Fibroblast of upper back skin (primary cell): Measurements from ENCODE around the gene SNX27.

ENCODE experiments used
- DNase-seq: peaks from one replicate; pipeline ENCODE4 v3.0.0-alpha.2; 2013

Gene SNX27

DNA sequence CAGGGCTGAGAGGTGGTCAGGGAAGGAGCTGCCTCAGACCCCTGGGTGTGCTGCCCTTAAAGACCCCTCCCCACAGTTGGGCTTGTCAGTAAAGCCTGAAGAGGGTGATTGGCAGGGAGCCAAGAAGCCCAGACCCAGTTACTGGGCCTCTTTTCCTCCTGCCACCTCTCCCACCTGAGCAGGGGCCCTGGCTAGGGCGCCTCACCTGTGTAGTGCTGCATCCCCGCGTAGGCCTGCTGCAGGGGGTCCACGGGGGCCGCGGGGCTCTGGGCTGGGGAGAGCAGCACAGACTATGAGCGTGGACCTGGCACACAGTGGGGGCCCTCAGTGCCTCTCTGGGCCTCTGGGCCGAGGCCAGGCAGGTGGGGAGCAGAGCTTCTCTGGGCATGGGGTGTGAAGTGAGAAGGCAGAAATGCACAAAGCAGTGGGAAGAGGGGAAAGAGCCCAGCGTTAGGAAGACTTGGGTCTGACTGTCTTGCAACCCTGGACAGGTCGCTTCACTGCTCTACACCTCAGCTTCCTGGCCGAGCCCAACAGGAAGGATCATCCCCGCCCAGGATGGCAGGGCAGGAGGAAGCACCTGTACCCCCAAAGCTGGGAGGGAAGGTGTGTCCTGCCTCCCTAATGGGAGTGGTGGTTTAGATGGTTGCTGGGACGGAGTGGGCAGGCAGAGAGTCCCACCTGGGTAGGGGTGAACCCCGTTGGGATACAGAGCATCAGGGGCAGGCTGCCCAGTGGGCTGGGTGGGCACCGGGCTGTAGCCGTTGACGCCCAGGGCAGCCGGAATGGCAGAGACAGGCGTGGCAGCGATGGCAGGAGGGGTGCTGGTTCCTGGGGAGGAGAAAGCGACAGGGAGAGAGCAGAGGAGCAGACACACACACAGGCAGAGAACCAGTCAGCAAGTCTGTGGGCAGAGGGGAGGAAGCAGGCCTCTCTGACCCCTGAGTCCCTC lies 94.9 kb downstream of the SNX27 start:
- no peak for DNase-seq

DNA sequence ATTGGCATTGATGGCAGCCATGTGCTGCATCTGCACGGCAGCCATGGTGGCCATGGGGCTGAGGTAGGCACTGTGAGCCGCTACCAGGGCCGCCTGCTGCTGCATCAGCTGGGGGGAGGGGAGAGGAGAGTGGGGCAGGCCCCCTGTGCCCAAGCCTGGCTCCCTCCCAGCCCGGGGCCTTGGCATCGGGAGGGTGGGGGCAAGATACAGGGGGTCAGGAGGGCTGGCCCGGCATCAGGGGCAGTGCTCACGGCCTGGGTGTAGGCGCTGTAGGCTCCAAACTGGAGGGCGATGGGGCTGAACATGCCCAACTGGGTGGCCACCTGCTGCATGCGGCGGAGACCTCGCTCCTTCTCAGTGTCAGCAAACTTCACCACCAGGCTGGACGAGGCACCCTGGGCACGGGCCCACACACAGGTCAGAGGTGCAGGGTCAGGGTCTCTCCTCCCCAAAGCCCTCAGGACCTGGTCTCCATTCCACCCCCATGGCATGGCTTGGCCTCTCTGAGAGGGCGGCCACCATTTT lies 95.8 kb downstream of the SNX27 start:
- no peak for DNase-seq

DNA sequence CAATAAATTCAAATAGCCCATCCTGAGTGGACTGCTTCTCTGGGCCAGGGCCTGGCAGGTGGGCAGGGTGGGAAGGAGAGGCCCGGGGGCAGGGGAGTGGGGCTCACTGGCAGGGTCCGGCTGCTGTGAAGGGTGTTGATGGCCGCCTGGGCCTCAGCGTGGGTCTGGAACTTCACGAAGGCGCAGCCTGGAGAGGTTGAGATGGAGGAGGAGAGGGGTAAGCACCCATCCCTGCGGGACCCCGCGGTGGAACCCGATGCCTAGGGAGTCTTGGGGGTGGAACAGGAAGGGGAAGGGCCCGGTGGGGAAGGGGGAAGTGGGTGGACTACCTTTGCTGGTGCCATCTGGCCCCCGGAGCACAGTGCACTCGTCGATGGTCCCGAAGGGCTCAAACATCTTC lies 97.0 kb downstream of the SNX27 start:
- DNase-seq = no peak

DNA sequence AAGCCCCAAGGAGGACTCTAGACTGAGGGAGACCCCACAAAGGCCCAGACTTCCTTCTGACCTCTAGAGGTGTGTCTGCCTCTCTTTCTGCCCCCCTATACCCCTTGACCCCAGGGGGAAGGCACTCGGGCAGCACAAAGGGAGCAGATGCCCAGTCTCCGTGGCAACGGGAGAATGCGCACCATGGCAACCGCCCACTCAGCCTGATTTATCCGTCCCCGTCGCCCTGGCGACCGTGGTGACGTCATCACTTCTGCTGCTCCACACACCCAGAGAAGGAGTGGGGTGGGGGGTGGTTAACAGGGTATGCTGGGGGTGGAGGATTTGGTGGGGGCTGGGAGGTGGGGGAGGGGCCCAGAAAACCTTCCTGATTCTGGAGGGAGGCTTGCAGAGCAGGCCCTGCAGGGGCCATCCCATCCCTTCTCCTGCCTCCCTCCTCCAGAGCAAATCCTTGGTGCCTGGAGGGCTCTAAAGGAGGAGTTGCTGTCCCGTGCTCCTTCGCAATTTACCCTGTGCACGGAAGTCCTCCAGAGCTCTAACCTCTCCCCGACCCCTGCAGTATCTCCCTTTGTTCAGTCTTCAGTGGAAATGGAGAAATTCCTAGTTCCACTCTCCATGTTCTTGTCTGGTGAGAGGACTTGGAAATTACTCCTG lies 98.5 kb downstream of the SNX27 start:
- DNase-seq = peak; percentile 20

DNA sequence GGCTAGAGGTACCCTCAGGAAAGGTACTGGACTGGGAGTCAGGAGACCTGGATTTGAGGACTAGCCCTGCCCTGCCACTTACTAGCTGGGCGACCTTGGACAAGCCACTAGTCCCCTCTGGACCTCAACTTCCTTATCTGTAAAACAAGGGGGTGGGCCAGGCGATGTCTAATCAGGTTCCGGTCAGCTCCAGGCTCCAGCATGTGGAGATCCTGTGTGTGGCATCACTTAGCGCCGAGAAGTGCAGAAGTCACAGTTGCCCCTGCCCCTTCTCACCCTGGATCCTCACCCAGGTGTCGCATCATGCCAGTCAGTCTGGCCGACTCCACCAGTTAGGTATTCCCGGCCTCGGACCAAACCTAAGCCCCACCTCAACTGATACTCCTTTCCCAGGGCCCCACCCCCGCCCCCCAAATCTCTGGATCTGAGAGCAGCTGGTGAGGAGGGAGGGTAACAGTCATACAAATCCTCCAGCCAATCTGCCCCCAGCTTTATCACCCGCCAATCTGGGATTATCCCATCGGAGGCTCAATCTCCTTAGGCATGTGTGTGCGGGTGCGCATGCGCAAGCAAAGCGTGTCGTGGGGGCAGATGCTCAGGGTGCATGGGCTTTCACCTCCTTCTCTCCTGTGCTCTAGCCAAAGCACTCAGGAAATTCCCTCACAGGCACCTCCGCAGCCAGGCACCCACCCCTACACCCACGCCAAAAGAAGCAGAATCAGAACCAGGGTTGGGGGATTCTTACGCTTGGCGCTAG lies 99.4 kb downstream of the SNX27 start:
- no peak for DNase-seq

DNA sequence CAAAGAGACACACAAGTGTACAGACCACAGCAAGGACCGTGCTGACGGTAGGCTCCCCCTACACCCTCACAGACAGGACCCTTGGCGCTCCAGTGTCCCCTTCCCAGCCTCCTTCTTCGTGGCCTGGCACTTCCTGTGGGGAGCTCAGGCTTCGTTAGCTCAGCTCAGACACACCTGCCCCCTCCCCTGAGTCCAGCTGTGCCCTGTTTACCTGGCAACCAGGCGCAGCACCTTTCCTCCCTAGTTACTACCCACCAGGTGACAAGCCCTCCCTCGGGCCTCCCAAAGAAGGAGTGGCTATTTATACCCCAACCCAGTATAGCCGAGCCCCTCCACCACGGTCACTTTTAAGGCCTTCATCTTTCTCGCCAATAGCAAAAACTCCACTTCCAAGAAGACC lies 100.1 kb downstream of the SNX27 start:
- no peak for DNase-seq

DNA sequence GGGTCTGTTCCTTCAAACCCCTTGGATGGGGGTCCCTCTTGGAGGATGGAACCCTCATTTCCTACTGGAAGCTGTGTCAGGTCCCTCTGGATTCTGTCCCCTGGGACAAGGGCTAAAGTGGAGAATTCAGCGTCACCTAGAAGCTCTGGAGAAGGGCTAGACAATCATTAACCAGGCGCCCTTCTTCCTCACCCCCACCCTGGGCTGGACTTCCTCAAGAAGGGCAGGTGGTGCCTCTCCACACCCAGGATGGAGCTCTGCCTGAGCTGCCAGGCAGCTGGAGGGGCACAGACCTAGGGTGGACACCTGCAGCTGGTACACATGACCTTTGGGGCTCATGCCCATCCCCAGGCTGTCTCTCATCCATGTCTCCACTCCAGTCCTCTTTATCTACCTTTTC lies 101.2 kb downstream of the SNX27 start:
- DNase-seq = no peak

DNA sequence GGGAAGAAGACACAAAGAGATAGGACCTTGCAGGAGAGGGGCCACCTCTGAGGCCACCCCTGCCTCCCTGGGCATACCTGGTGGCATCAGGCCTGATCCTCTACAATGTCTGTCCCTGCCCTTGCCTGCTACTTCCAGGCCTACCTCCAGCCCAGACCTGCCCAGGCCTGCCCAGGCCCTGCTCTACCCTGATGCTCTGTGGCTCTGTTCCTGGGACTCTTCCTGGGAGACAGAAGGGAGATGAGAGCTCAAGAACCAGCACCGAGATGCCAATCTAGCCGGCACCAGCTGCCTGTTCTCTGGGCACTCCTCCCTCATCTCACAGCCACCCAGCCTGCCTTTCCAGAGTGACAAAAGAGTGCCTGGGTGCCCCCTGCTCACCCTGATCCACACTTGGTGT lies 102.0 kb downstream of the SNX27 start:
- DNase-seq = no peak

DNA sequence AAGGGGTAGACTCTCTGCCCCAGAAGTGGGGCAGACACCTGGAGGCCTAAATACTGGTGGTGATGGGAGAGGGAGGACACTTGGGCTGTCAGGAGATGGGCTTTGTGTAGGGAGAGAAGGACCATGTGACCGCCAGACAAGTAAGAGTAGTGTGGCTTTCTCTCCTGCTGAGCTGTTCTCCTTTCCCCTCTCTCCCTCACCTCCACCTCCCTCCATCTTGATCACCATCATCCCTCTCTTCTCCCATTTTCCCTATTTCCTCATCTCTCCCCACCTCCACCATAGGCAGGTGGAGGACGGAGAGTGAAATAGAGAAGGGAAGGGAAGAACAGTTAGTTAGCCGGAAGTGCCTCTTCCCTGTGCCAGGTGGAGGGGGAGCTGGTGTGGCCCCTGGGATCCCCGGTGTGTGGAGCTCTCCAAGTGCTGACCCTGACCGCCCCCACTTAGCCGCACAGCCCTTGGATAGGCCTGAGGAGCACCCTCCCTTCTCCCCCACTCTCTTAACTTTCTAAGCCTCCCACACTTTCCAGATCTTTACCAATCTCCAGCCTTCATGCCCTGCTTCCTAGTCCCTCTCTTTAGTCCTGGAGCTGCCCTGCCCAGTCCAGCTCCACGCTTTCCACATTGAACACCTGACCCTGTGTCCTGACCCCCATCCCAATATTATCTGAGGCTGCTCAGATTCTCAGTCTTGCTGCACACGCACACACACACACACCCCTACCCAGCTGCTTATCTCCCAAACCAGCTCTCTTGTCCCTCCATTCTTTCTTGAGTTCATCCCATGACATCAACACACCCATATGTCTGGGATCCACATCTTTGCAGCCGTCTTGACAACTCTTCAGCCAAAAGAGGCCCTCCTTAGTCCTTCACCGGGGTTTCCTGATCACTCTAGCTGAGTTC lies 103.2 kb downstream of the SNX27 start:
- no peak for DNase-seq

DNA sequence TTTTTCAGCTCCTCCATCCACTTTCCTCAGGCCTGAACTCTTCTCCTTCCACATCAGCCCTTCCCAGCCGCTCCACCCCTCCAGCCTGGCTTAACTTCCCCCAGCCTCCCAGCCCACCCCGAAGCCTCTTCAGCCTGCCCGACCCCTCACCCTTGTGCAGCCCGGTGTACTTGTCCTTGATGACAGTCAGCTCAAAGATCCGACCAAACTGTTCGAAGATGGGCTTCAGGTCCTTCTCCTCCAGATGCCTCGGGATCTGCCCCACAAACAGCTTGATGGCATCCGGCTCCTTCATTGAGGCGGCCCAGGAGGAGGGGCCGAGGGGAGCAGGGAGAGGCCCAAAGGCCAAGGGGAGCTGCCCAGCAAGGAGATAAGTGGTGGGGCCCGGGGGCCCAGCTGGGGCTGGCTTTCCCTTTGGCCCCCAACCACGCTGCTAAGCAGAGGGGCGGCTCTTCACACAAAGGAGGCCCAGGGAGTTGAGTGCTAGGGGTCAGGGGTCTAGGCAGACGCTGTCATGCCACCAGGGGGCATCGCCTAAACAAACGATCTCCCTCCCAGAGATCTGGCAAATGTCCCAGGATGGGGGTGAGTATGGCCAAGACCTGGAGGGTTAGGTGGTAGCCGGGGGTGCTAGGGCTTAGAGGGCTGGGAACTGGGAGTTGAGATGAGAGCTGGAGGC lies 104.0 kb downstream of the SNX27 start:
- DNase-seq = no peak

DNA sequence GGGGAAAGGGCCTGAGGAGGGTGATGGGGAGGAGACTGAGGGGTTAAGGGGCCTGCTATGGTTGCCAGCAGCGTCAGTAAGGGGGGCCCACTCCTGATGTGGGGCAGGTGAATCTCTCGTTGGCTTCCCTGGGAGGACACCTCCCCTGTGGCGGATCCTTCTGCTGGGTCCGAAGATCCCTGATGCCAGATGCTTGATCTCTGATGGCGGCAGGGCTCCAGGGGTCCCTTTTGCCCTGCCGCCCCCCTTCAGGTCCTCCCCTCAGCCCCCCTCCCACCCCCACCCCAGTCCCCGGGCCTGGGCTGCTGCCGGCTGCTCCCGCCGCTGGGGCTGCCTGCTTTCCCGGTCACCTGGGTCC lies 104.5 kb downstream of the SNX27 start:
- no peak for DNase-seq

DNA sequence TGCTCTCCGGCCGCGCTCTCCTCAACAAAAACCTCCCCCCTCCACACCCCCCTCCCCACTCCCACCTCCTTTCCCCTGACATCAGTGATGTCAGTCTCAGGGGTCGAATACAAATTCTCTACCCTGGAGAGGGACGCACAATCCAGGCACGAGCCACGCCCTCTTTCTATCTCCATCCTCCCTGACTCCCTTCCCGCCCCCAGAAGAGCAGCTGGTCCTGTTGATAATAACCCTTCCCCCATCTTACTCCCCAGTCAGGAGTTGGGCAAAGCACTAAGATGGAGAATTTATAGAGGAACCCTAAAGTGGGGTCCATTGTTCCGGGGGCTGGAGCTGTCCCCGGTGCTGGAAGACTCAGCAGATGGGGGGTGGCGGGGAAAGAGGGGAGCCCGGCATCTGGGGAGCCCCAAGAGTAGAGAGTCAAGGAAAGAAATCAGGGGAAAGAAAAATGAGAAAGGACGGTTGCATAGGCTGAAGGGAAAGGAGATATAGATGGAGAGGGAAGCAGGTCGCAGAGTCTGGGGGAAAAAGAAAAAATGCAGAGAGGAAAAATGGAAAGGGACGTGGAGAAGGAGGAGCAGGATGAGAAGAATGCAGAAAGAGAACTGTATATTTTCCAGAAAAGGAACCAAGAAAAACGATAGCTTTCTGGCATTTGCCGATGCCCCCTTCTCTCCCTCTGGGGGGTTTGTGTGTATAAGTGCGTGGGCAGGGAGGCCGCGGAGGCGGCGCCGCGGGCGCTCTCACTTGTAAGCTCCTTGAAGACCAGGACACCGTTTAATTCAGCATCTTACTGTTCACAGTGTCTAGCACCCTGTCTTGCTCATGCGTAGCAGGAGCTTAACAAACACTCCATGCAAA lies 105.2 kb downstream of the SNX27 start, which contains the start of gene CELF3:
CELF3 (minus strand) TSS at position 33 of the 861 bp plus-strand sequence. CDS start 783 bp downstream, outside the sequence.
- no peak for DNase-seq

DNA sequence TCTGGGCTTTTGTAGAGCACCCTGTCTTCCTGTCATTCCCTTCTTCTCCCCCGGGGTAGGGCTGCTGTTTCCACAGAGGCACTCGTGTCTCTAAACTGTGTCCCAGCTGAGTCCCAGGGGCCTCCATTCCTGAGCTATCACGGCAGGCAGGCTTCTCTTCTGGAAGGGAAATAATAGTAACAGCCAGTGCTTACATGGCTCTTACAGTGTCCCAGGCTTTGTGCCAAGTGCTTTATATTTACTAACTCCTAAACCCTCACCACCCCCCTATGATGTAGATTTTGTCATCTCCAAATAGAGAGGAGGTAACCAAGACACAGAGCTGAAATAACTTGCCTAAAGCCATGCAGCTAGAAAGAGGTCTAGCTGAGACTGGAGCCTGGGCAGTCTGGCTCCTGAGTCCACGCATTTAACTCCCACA lies 106.2 kb downstream of the SNX27 start:
- no peak for DNase-seq

DNA sequence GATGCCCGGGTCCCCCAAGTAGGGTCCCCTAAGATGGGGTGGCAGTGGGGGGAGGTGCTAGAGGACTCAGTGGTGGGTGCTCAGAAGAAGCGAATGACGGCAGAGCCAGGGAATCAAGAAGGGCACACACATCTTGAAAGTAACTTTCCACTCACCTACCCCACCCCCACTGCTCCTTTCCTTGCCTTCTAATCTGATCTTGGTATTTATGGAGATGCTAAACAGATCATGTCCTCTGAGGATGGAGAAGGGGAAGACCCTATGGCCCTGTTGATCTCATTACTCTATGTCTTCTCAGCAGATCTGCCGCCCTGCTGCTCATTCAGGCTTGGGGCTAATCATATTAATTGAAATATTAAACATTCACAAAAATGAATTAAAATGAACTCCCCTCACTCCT lies 106.8 kb downstream of the SNX27 start:
- no peak for DNase-seq

DNA sequence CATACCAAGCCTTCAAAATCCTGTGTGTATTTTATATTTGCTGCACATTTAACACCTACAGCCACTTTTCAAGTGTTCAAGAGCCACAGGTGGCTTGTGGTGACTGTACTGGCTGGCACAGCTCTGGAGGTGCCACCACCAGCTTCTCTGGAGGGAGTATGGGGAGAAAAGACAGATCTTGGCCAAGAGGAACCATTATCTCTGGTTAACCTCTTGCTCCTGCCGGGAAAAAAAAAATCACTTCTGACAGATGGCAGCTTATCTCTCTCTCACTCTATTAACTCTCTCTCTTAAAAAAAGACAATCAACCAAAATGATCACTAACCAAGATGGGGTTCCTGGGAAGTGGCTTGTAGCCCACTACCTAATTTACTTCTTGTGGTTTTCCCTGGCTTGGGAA lies 108.3 kb downstream of the SNX27 start:
- DNase-seq = no peak

DNA sequence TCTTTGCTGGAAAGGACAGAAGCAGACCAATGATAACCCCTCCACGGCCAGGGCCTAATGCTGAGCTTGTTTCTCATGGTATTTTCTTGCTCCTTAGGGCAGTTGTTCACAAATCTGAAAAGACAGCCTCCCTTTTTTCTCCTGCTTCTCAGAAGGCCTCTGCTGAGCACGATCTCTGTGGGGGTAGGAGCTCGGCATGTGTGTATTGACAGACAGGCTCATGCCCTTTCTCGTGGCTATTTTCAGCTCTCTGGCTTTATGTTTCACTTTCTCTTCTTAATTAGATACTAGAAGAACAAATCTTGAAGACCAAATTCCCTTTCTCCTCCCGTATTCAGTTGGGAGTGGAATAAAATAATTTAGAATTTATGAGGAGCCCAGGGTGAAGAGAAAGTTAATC lies 108.7 kb downstream of the SNX27 start:
- DNase-seq = peak; percentile 7

DNA sequence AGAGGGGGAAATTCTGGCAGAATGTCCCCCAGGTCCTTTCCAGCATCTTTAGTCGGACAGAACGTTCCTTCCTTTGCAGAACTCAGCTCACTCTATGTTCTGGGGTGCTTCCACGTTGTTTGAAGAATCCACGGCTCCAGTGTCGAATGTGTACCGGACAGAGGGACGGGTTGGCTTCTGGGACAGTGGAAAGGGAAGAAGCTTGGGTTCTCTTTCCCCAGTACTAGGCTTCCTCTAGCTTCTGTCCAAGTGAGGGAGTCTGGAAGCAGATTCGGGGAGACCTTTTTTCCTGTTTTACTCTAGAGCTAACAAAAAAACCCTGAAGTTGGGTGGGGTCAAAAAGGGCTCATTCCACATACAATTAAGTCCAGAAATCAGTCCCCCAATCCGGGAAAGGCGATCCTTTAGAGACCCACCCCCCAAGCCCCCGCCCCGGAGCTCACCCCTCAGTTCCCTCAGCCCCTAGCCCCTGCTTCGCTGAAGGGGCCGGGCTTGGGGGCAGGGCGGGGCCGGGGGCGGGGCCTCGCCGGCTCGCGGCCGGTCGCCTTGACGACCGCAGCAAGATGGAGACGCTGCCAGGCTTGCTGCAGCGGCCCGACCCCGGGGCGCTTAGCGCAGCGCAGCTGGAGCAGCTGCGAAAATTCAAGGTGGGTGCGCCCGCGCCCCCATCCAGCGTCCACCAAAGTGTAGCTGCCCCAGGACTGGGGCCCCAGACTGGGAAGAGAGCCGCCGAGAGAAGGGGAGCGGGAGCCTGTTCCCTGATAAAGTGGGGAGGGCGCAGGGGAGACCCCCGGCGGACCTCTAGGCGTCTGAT lies 109.3 kb downstream of the SNX27 start, which contains the start of gene RIIAD1:
RIIAD1 (plus strand) TSS at position 549 of the 814 bp plus-strand sequence; CDS start at position 564, 15 bp downstream.
- DNase-seq = peak; percentile 7

DNA sequence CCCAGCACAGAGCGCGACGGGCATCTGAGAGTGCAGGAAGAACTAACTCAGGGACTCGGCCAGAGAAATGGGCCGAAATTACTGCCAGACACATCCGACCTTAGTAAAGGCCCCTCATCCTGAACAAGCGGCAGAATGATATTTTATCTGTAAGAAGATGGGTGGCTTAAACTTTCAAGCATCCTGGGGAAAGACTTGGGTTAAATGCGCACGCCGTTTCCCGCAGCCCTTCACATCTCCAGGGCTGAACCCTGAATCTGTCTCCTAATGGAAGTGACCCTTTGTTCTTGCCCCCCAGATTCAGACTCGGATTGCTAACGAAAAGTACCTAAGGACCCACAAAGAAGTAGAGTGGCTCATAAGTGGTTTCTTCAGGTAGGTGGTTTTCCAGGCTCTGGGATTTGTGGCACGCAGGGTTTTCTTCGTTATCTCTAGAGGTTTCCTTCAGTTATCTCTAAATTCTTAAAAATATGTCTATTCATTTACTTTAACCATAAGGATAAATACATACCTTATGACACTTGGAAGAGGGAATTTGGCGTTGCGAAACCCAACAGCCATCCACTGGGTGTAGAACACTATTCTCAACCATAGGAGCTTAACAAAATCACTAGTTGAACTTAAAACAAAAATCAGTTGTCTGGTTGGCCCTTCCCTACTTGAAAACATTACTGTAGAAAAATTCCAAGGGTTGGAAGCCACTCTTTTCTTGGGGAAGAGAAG lies 110.1 kb downstream of the SNX27 start:
- DNase-seq = peak; percentile 14
